Measurements from ENCODE around the gene FYTTD1.

GRCh38 chr3:197814372-197814771, 64.7 kb downstream of the FYTTD1 start:
- TF ChIP-seq CTCF (IDR thresholded peaks at IDR 0.05): no peak
- no peak for TF ChIP-seq POLR2A (IDR thresholded peaks at IDR 0.05; ENCODE audit: low read depth)
- no peak for TF ChIP-seq EP300 (IDR thresholded peaks at IDR 0.05)
- no peak for TF ChIP-seq POLR2AphosphoS5 (IDR thresholded peaks at IDR 0.05)
